Stimulated activated CD4-positive, alpha-beta T cell treated with anti-CD3 and anti-CD28 coated beads, Interleukin-4, amount 100 ng/mL, for 48 hours (primary cell): ENCODE results near the gene RYR3.
"Not testable (repeated sequence)": the region's sequence is repeated elsewhere in the genome, so short reads cannot be mapped to it uniquely, and the experiment has no call there.

Experiments used
- DNase-seq, 2 donors: peaks; one replicate each; pipeline ENCODE4 v3.0.0-alpha.2; 2020; ENCODE audit warnings: low read depth in 2 of 2

Gene RYR3

GRCh38 chr15:33766389-33766788, 455.6 kb downstream of the RYR3 start:
- no peak for DNase-seq

GRCh38 chr15:33768670-33769190, 458.0 kb downstream of the RYR3 start:
- DNase-seq: no peak

GRCh38 chr15:33773969-33774368, 463.2 kb downstream of the RYR3 start:
- DNase-seq: no peak

DNA sequence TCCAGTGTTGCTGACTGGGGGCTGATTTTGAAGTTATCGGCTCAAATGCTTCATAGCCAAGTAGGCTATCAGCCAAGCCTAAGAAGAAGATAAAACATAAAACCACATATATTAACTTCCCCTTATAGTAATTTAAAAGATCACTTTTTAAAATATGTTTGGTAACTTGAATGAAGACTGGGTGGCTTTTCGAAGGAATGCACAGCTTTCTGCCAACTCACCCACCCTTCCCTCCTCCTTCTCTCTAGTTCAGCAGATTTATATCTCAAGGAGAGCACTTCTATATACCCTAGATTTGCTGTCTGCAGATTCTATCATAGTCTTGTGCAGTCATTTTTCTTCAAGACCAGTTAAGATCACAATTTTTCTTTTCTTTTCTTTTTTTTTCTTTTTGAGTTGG, 468.1 kb downstream of the RYR3 start:
- no peak for DNase-seq

DNA sequence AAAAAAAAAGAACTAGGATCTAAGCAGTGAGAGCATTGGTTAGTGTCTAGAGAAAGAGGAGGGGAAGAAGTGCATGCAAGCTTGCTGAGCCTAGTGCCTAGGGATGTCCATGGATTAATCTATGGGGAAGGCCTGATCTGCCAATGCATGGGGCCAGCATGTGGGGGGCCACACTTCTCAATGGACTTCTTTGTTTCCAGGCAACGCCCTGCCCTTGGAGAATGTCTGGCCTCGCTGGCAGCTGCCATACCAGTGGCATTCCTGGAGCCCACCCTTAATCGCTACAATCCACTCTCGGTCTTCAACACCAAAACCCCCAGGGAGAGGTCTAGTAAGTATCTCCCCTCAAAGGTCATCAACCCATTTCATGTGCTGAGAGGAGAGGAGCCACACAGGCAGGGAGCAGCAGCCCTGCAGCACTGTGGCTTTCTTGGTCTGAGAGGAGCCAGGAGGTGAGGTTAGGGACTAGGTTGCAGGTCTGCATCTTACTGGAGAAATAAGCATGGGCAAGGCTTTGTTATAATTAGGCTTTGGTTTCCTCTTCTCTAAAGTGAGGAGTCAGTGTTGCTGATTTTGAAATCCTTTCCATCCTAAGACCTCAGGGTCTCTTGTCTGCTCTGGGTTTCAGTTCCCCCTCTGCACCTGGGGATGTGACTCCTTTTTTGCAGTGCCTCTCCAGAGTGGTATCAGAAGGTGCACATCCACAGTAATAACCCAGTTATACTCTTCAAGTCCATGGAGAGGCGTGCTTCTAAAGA, 469.4 kb downstream of the RYR3 start:
- no peak for DNase-seq

GRCh38 chr15:33782966-33783365, 472.2 kb downstream of the RYR3 start:
- no peak for DNase-seq

GRCh38 chr15:33785366-33785765, 474.6 kb downstream of the RYR3 start:
- DNase-seq: no peak

- DNase-seq: no peak
Observed at GRCh38 chr15:33788906-33789540, 478.3 kb downstream of the RYR3 start.

DNA sequence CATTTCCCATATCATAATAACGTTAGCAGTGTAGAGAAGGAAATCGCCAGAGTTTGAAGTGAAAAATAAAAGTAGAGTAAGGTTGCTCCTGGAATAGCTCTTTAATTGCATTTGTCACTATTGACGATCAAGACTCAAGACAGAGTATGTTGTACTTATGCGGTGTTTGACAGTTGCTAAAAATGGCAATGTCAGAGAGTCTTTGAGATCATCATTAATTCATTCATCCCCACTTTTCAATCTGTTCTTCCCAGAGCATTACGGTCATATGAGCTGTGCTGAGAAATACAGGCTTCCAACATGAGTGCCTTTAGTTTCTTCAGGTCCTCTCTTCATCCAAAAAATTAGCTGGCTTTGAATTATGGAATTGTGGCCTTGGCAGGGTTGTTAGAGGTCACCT, 483.7 kb downstream of the RYR3 start:
- DNase-seq: no peak

DNA sequence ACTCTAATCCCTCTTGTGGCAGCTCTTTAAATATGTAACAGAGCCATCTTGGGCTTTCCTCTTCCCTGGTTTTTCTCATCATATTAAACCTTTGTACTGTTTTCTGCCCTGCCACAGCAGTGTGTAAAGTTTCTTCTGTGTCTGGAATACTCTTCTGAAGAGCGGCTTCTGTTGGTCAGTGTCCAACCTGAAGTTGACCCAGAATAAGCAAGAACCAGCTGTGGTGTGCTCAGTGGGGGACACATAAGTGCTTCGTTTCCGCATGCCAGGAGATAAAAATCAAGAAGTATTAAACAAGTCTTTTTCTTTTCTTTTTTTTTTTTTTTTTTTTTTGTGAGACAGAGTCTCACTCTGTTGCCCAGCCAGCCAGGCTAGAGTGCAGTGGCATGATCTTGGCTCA, 484.3 kb downstream of the RYR3 start:
- DNase-seq: no peak

- no peak for DNase-seq
Observed at GRCh38 chr15:33797651-33798050, 486.9 kb downstream of the RYR3 start.

DNA sequence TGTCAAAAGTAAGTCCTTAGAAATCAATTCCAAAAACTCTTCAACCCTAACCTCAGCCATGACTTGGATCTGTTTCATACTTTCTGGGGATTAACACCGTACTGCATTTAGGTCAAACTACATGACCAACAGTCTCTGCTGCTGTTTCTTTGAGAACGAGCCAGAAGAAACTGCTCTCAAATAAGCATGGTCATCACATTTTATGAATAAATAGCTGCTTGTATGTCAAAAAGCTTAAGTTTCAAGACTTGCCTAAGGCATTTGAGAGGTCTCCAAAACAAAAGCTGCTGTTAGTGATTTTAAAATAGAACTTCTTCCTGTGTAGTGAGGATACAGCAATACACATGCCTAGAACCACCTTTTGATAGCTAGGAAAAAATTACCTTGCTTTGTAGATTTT, 491.2 kb downstream of the RYR3 start:
- no peak for DNase-seq

GRCh38 chr15:33807665-33808064, 496.9 kb downstream of the RYR3 start:
- DNase-seq: no peak

DNA sequence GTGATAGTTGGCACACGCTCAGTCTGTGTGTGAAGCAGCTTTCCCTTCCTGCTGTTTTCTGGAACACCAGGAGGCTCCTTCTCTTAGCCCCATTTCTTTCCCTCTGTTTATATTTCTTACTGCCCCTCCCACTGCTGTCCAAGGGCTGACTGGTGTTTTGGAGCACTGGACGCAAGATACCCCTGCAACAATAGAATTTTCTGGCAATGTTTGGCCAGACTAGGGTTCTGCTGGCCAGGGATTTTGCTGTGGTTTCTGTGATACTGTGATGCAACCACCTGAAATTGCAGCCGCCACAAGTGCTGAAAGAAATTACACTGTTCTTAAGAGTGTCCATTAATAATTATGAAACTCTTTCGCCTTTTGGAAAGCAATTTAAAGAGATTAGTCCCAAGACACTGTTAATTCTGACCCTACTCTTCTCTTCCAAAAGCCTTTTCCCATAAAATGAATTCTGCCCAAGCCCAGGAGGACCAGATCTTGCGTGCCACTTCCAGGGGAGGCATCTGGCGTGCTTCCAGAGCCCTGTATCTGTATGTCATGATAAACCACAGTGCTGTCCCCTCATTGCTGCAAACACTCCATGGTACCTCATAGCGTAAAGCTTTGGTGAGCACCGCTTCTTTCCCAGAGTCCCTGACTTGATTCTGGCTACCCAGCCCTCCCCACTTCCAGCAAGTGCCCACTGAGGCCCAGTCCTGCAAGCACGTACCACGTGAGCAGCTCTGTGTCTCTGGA, 498.1 kb downstream of the RYR3 start:
- DNase-seq: no peak

GRCh38 chr15:33810073-33810595, 499.4 kb downstream of the RYR3 start:
- DNase-seq: no peak

GRCh38 chr15:33810806-33811205, 500.0 kb downstream of the RYR3 start:
- DNase-seq: no peak

DNA sequence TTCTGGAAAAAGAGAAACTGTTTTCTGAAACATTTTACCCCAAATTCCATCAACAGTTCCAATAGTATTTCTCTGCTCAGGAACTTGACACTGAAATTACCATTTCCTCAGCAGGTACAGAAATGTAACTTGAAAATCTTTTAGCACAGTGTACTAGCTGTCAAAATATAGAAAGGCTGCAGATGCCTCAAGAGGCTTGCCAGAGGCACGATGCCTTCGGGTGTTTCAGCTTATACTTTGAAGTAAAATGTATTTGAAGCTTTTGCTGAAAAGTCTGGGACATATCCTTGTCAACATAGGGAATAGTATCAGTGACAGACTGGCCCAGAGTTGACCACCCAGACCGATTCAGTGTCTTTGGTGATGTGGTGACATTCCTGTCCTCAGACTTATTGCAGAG, 503.1 kb downstream of the RYR3 start:
- no peak for DNase-seq

DNA sequence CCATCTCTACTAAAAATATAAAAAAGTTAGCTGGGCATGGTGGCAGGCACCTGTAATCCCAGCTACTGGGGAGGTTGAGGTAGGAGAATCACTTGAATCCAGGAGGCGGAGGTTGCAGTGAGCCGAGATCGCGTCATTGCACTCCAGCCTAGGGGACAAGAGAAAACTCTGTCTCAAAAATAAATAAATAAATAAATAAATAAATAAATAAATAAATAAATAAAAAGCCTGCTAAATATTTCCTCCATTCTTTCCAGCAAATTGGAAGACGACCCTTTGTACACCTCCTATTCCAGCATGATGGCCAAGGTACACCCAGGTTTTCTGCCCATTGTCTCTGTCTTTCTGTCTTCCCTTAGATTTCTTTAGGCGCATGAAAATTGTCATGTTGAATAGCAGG, 508.7 kb downstream of the RYR3 start:
- not testable (repeated sequence) for DNase-seq

DNA sequence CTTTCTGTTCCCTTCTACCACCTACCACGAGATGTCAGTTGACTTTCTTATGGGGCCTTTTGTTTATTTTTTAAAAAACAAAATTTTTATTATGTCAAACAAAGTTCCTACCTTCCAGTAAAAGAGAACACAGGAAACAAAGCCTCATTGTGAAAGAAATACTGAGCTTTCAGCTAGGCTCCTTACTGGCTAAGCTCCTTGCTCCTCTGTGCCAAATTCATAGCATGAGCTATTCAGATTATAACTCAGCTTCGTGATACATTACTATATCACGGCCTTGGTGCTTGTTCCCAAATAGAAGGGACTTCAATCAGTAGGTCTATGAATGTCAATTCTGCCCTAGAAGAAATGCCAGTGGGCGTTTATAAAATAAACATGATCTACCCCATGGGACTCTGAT, 511.7 kb downstream of the RYR3 start:
- DNase-seq: no peak

GRCh38 chr15:33823119-33823518, 512.4 kb downstream of the RYR3 start:
- DNase-seq: no peak

GRCh38 chr15:33825453-33825852, 514.7 kb downstream of the RYR3 start:
- DNase-seq: no peak

GRCh38 chr15:33826201-33826600, 515.4 kb downstream of the RYR3 start:
- no peak for DNase-seq
